Trophoblast cell (in vitro differentiated cells and primary cell): ENCODE results near the gene PATZ1.

Source experiments
- DNase-seq, 2 donors: peaks; one replicate each; pipeline ENCODE4 v3.0.0-alpha.2; 2016
- H2AFZ ChIP-seq: 2 replicates; pipeline ENCODE4 v1.6.1; 2013; ENCODE audit warnings: low read length, moderate library complexity, mild to moderate bottlenecking; ENCODE audit not compliant: insufficient read depth, poor library complexity
- H2AK5ac ChIP-seq: 2 replicates; pipeline ENCODE4 v1.6.1; 2013; ENCODE audit warnings: mild to moderate bottlenecking, low read length
- H2BK120ac ChIP-seq: 2 replicates; pipeline ENCODE4 v1.6.1; 2013; ENCODE audit warnings: low read length, mild to moderate bottlenecking, moderate library complexity; ENCODE audit not compliant: insufficient read depth, poor library complexity
- H2BK12ac ChIP-seq: 2 replicates; pipeline ENCODE4 v1.6.1; 2013; ENCODE audit warnings: mild to moderate bottlenecking, low read length, moderate library complexity
- H2BK5ac ChIP-seq: 2 replicates; pipeline ENCODE4 v1.6.1; 2013; ENCODE audit warnings: low read length, low read depth, moderate library complexity, mild to moderate bottlenecking; ENCODE audit not compliant: poor library complexity
- H3K14ac ChIP-seq: 2 replicates; pipeline ENCODE4 v1.6.1; 2013; ENCODE audit warnings: mild to moderate bottlenecking, low read length
- H3K18ac ChIP-seq: 2 replicates; pipeline ENCODE4 v1.6.1; 2013; ENCODE audit warnings: mild to moderate bottlenecking, low read length
- H3K23ac ChIP-seq: 2 replicates; pipeline ENCODE4 v1.6.1; 2013; ENCODE audit warnings: low read length
- H3K27ac ChIP-seq: 2 replicates; pipeline ENCODE4 v1.5.1; 2013; ENCODE audit warnings: low read depth, mild to moderate bottlenecking, inconsistent platforms, low read length, moderate library complexity
- H3K27me3 ChIP-seq: 2 replicates; pipeline ENCODE4 v1.6.1; 2013; ENCODE audit warnings: inconsistent platforms, mild to moderate bottlenecking, low read length, moderate library complexity; ENCODE audit not compliant: insufficient read depth
- H3K36me3 ChIP-seq, 2 experiments: 1 replicate in 1 of 2; 2 replicates in 1 of 2; pipeline ENCODE4 v1.6.1; 2013; ENCODE audit warnings: low read length in 2 of 2, mild to moderate bottlenecking in 2 of 2, moderate library complexity in 1 of 2; ENCODE audit not compliant: insufficient read depth in 2 of 2, control insufficient read depth in 1 of 2
- H3K4ac ChIP-seq: 2 replicates; pipeline ENCODE4 v1.6.1; 2013; ENCODE audit warnings: low read depth, mild to moderate bottlenecking, low read length, moderate library complexity
- H3K4me1 ChIP-seq, 2 experiments: 1 replicate in 1 of 2; 2 replicates in 1 of 2; pipeline ENCODE4 v1.6.1; 2013; ENCODE audit warnings: low read length in 2 of 2, mild to moderate bottlenecking in 2 of 2, moderate library complexity in 1 of 2; ENCODE audit not compliant: insufficient read depth in 2 of 2, control insufficient read depth in 1 of 2
- H3K4me2 ChIP-seq: 2 replicates; pipeline ENCODE4 v1.6.1; 2013; ENCODE audit warnings: inconsistent platforms, mild to moderate bottlenecking, low read length, moderate library complexity
- H3K4me3 ChIP-seq: 2 replicates; pipeline ENCODE4 v1.5.1; 2013; ENCODE audit warnings: mild to moderate bottlenecking, low read depth, low read length, inconsistent platforms
- H3K79me1 ChIP-seq: one replicate; pipeline ENCODE4 v1.6.1; 2013; ENCODE audit warnings: low read length
- H3K79me2 ChIP-seq: 2 replicates; pipeline ENCODE4 v1.6.1; 2013; ENCODE audit warnings: low read length, mild to moderate bottlenecking; ENCODE audit not compliant: control insufficient read depth, insufficient read depth, poor library complexity
- H3K9ac ChIP-seq: 2 replicates; pipeline ENCODE4 v1.6.1; 2013; ENCODE audit warnings: mild to moderate bottlenecking, low read length
- H3K9me3 ChIP-seq: 2 replicates; pipeline ENCODE4 v1.6.1; 2013; ENCODE audit warnings: low read depth, mild to moderate bottlenecking, control low read depth, inconsistent platforms, low read length; ENCODE audit not compliant: insufficient read depth
- H4K12ac ChIP-seq: 2 replicates; pipeline ENCODE4 v1.6.1; 2013; ENCODE audit warnings: low read depth, mild to moderate bottlenecking, low read length, moderate library complexity
- H4K8ac ChIP-seq: 2 replicates; pipeline ENCODE4 v1.6.1; 2013; ENCODE audit warnings: low read depth, mild to moderate bottlenecking, low read length, moderate library complexity
- H4K91ac ChIP-seq: one replicate; pipeline ENCODE4 v1.6.1; 2013; ENCODE audit warnings: low read depth, mild to moderate bottlenecking, low read length, moderate library complexity
- WGBS: extraction: QIAGEN DNeasy Blood & Tissue Kit; methylation state at CpG from one replicate; pipeline ENCODE4 v1.1.7; 2013; ENCODE audit warnings: missing lambda C conversion rate; ENCODE audit not compliant: insufficient read length, insufficient coverage; ENCODE audit errors: extremely low coverage; 5-methylcytosine and 5-hydroxymethylcytosine counted together

Gene PATZ1

DNA sequence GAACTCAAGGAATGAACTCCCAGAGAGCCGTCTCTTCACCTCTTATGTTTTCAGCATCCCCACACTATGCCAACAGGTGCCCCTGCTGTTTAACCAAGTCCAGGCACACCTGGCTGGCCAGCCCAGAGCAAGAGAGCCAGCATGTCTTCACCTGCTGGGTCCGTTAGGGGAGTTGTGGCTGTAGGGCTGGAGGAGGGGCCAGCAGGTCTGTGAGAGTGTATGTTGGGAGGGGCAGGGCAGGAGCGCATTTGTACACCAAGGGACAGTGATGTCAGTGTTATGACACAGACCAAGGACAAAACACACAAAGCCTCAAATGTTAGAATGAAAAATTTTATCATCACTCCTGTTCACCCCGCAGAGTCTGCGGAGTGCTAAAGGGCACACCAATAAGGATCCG lies 5.8 kb downstream of the PATZ1 start:
- Histone ChIP-seq H3K18ac (no peak overlapping the region), H3K9ac (peak overlapping the region; percentile 57), H3K9me3 (no peaks in the 10 kb centered on the region), H3K4ac (no peak overlapping the region), H3K4me1 (peaks cover 29 to 39% of the 10 kb centered on the region in 2 experiments), H3K4me2 (no peak overlapping the region), H2AK5ac (no peak overlapping the region), H3K27ac (no peak overlapping the region), H3K23ac (no peak overlapping the region), H3K79me1 (peaks cover 24% of the 10 kb centered on the region), H2BK120ac (no peak overlapping the region), H3K27me3 (no peaks in the 10 kb centered on the region), H3K4me3 (no peak overlapping the region), H3K14ac (no peak overlapping the region), H2BK12ac (no peak overlapping the region), H3K36me3 (peaks cover 57 to 62% of the 10 kb centered on the region in 2 experiments), H2AFZ (no peak overlapping the region), H4K91ac (no peak overlapping the region), H2BK5ac (no peak overlapping the region), H4K12ac (no peak overlapping the region), H4K8ac (no peak overlapping the region), H3K79me2 (peaks cover 19% of the 10 kb centered on the region)
- no peak for DNase-seq
- WGBS: no CpG with 5 or more reads among the region's 6 CpGs

DNA sequence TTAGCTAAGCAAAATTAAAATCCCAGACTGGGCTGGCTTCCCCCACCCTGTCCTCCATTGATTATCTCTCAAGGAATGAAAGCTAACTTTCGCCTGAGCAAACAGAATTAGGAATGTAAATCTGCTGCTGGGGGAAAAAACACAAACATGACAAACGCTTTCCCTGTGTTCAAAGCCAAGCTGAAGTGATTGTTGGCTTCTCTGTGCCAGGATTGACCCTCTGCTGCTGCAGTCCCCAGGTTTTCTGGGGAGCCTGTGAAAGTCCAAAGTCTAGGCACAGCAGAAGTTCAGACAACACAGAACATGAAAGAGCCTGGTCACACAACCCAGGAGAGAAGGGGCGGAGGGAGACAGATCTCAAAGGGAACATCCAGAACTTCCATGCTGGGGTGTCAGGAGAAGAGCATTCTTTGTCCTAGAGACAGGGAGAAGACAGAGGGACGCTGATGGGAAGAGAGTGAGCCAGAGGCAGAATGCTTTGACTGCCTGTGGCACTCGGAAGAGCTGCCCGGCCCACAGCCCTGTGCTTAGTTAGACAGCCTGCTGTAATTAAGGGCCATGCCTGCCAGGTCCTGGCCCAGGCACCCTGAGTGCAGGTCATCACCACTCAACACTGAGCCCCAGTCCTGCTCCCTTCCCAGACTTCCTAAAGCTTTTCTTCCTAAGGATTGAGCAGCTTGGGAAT lies 6.9 kb downstream of the PATZ1 start:
- Histone ChIP-seq H3K18ac (peak overlapping the region; percentile 18), H2BK12ac (no peak overlapping the region), H3K4ac (no peak overlapping the region), H3K4me1 (peaks cover 18 to 28% of the 10 kb centered on the region in 2 experiments), H3K14ac (no peak overlapping the region), H3K79me2 (peaks cover 8% of the 10 kb centered on the region), H2BK120ac (no peak overlapping the region), H2BK5ac (no peak overlapping the region), H3K79me1 (peaks cover 14% of the 10 kb centered on the region), H2AFZ (no peak overlapping the region), H3K9me3 (no peaks in the 10 kb centered on the region), H3K4me2 (no peak overlapping the region), H3K4me3 (no peak overlapping the region), H2AK5ac (no peak overlapping the region), H4K12ac (no peak overlapping the region), H3K27me3 (no peaks in the 10 kb centered on the region), H3K27ac (no peak overlapping the region), H4K91ac (no peak overlapping the region), H3K9ac (no peak overlapping the region), H4K8ac (no peak overlapping the region), H3K23ac (no peak overlapping the region), H3K36me3 (peaks cover 57 to 66% of the 10 kb centered on the region in 2 experiments)
- WGBS: no CpG with 5 or more reads among the region's 6 CpGs
- no peak for DNase-seq

DNA sequence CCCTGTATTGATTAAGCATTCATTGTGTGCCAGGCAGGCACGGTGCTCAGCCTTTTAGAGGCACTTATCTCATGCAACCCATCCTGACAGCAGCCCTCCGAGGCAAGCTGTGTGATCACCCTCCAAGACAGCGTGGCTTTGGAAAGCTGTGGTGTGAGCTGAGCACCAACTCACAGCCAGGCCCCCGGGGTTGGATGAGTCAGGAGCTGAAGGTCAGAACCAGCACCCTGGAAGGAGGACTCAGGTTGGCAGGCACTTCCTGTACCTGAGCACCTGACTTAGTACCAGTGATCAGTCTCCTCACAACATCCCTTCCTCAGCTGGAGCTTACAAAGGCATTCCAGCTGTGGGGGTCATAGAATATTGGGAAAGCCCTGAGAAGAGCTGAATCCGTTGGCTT lies 9.0 kb downstream of the PATZ1 start:
- Histone ChIP-seq H3K79me1 (no peaks in the 10 kb centered on the region), H3K14ac (no peak overlapping the region), H3K4ac (no peak overlapping the region), H3K36me3 (peaks cover 59 to 76% of the 10 kb centered on the region in 2 experiments), H3K18ac (no peak overlapping the region), H3K27me3 (no peaks in the 10 kb centered on the region), H3K9me3 (peaks cover 2% of the 10 kb centered on the region), H3K27ac (no peak overlapping the region), H3K23ac (no peak overlapping the region), H2BK12ac (no peak overlapping the region), H2AFZ (no peak overlapping the region), H4K91ac (no peak overlapping the region), H3K4me2 (no peak overlapping the region), H2BK120ac (no peak overlapping the region), H3K79me2 (peaks cover 2% of the 10 kb centered on the region), H2BK5ac (no peak overlapping the region), H2AK5ac (no peak overlapping the region), H4K8ac (no peak overlapping the region), H3K9ac (no peak overlapping the region), H3K4me1 (peaks cover 2 to 10% of the 10 kb centered on the region in 2 experiments), H3K4me3 (no peak overlapping the region), H4K12ac (no peak overlapping the region)
- no CpG with 5 or more reads among the region's 5 CpGs for WGBS
- no peak for DNase-seq

DNA sequence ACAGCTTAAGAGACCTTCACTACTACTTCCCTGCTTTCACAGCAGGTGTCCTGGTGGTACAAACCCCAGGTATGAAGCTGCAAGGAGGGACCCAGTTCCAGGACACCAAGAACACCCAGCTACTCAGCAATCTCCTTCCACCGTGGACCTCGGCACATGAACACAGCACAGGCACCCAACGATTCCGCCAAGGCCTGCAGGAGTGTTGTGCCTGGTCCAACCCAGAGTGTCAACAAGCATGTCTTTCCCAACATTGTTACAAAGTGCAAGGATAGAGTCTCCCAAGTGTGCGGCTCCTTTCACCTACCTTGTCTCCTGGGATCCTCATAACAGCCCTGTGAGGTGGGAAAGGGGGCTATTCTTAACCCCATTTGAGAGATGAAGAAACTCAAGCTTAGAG lies 11.8 kb downstream of the PATZ1 start:
- Histone ChIP-seq H3K4me3 (no peak overlapping the region), H3K18ac (no peak overlapping the region), H3K4me1 (peaks cover 5 to 9% of the 10 kb centered on the region in 2 experiments), H3K79me1 (no peaks in the 10 kb centered on the region), H3K14ac (no peak overlapping the region), H2BK120ac (no peak overlapping the region), H2BK5ac (no peak overlapping the region), H4K12ac (no peak overlapping the region), H3K4me2 (no peak overlapping the region), H4K91ac (no peak overlapping the region), H4K8ac (no peak overlapping the region), H3K27ac (no peak overlapping the region), H3K4ac (no peak overlapping the region), H2BK12ac (no peak overlapping the region), H2AFZ (no peak overlapping the region), H3K79me2 (no peaks in the 10 kb centered on the region), H3K27me3 (no peaks in the 10 kb centered on the region), H3K9ac (no peak overlapping the region), H3K9me3 (peaks cover 2% of the 10 kb centered on the region), H3K23ac (no peak overlapping the region), H2AK5ac (no peak overlapping the region), H3K36me3 (peaks cover 47 to 65% of the 10 kb centered on the region in 2 experiments)
- WGBS: no CpG with 5 or more reads among the region's 5 CpGs
- DNase-seq: no peak
